Panc1 (cell line): Measurements from ENCODE around the gene GLIS2.

Experiments
- POLR2AphosphoS5 ChIP-seq: IDR thresholded peaks from 2 replicates; pipeline ENCODE4 v1.6.1; 2012; ENCODE audit warnings: mild to moderate bottlenecking, low read depth, low read length, moderate library complexity
- SIN3A ChIP-seq: IDR thresholded peaks from 2 replicates; pipeline ENCODE4 v1.6.1; 2012; ENCODE audit warnings: low read depth, mild to moderate bottlenecking, low read length, moderate library complexity, borderline replicate concordance; ENCODE audit not compliant: insufficient read depth
- TF ChIP-seq, protein P1 (sequence below): fragments of 450-650 bp; IDR thresholded peaks from 2 replicates; pipeline ENCODE4 v1.5.1; 2017; ENCODE audit warnings: mild to moderate bottlenecking
- TF ChIP-seq, protein P2 (sequence below), 2 experiments: IDR thresholded peaks; 2 replicates each; pipeline ENCODE4 v1.6.1; 2011 to 2012; ENCODE audit warnings: low read depth in 2 of 2, control low read depth in 1 of 2, low read length in 1 of 2, mild to moderate bottlenecking in 1 of 2, moderate library complexity in 1 of 2; ENCODE audit not compliant: insufficient read depth in 1 of 2

DNA sequence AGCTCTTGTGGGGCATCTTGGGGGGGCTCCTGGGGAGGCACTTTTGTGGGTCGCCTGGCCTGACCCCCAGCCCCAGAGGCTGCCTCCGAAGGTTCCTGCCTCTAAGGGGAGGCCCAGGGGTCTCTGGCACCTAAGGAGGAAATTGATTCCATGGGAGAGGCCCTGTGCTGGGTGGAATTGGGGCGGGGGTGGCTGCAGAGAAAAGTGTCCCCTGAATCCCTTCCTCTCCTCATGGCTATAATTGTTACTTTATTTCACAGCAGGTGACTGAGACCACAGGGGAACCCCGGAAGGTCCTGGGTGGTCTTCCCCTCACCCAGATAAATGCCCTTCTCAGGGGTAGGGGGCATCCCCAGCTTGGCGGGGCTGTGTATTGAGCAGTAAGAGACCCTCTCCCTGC is 3.1 kb downstream of the GLIS2 start:
- TF ChIP-seq, protein P1, sequence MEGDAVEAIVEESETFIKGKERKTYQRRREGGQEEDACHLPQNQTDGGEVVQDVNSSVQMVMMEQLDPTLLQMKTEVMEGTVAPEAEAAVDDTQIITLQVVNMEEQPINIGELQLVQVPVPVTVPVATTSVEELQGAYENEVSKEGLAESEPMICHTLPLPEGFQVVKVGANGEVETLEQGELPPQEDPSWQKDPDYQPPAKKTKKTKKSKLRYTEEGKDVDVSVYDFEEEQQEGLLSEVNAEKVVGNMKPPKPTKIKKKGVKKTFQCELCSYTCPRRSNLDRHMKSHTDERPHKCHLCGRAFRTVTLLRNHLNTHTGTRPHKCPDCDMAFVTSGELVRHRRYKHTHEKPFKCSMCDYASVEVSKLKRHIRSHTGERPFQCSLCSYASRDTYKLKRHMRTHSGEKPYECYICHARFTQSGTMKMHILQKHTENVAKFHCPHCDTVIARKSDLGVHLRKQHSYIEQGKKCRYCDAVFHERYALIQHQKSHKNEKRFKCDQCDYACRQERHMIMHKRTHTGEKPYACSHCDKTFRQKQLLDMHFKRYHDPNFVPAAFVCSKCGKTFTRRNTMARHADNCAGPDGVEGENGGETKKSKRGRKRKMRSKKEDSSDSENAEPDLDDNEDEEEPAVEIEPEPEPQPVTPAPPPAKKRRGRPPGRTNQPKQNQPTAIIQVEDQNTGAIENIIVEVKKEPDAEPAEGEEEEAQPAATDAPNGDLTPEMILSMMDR: no peak
- no peak for TF ChIP-seq SIN3A
- TF ChIP-seq, protein P2, sequence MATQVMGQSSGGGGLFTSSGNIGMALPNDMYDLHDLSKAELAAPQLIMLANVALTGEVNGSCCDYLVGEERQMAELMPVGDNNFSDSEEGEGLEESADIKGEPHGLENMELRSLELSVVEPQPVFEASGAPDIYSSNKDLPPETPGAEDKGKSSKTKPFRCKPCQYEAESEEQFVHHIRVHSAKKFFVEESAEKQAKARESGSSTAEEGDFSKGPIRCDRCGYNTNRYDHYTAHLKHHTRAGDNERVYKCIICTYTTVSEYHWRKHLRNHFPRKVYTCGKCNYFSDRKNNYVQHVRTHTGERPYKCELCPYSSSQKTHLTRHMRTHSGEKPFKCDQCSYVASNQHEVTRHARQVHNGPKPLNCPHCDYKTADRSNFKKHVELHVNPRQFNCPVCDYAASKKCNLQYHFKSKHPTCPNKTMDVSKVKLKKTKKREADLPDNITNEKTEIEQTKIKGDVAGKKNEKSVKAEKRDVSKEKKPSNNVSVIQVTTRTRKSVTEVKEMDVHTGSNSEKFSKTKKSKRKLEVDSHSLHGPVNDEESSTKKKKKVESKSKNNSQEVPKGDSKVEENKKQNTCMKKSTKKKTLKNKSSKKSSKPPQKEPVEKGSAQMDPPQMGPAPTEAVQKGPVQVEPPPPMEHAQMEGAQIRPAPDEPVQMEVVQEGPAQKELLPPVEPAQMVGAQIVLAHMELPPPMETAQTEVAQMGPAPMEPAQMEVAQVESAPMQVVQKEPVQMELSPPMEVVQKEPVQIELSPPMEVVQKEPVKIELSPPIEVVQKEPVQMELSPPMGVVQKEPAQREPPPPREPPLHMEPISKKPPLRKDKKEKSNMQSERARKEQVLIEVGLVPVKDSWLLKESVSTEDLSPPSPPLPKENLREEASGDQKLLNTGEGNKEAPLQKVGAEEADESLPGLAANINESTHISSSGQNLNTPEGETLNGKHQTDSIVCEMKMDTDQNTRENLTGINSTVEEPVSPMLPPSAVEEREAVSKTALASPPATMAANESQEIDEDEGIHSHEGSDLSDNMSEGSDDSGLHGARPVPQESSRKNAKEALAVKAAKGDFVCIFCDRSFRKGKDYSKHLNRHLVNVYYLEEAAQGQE (IDR thresholded peaks at IDR 0.05; ENCODE audit: insufficient read depth in 1 of 2, low read depth in 2 of 2, low read length in 1 of 2): no peak
- TF ChIP-seq POLR2AphosphoS5: no peak
